ENCODE results near the gene CEP192. TPM values are rescaled to one million over a fixed set of nuclear protein-coding genes. Genes with fewer than 3 reads are reported as not detected.

CEP192 gene
- polyA plus RNA-seq, 1 of the 3 experiments (the other 2 are of a cell fraction): 9.4 TPM

DNA sequence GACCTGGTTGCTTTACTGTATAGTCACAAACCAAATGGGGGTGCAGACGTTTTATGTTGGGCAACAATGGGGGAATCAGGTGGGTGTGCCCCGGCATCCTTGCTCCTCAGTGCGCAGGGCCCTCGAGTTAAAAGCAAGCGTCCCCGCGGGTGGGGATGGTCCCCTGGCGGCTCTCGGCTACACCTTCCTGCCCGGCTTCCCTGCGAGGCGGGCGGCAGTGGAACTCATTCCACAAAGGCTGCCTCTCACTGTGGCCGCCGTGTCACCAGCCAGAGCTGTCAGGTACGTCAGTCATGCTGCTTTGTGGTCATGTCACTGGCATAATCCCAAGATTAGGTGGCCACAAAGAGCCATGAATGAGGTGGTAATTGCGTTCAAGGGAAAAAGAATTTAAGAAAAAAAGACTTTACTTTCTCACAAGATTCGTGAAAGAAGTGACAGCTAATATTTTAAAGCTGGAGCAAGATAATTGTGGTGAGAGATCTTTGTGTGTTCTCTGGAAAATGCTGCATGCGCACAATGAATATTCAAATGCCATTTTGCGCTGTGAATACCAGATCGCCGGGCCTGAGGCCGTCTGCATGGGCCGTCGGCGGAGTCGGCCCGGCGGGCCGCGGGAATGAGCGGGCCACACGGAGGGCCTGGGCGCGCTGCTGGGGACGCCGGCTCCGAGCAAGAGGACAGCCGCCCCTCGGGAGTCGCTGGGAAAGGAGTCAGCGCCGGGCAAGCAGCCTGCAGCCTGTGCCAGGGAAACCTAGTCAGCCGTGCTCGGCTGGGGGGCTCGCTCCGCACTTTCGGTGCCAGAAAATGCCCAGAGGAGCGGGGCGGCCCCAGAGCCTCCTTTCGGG, 145.1 kb downstream of the CEP192 start:
- no peaks in the 10 kb centered on the region; the same call in 1 of the 2 replicates for H3K27me3 ChIP-seq (ENCODE audit: insufficient read depth)
- no peaks in the 10 kb centered on the region for H3K9me2 ChIP-seq
- TF ChIP-seq POLR2AphosphoS5 (IDR thresholded peaks at IDR 0.05; ENCODE audit: low read depth, low read length): no peak
- TF ChIP-seq SIN3A (IDR thresholded peaks at IDR 0.05; ENCODE audit: borderline replicate concordance, low read depth, low read length): no peak
- no peak for TF ChIP-seq EP300 (IDR thresholded peaks at IDR 0.05; ENCODE audit: borderline replicate concordance in 1 of 2, low read depth in 1 of 2, low read length in 1 of 2)
- no peak for TF ChIP-seq GATA2 (CRISPR knock-in tag; IDR thresholded peaks at IDR 0.05)
- TF ChIP-seq RXRA (IDR thresholded peaks at IDR 0.05; ENCODE audit: borderline replicate concordance, low read depth): no peak
- TF ChIP-seq MAX (IDR thresholded peaks at IDR 0.05; ENCODE audit: low read depth): no peak
- no peak for TF ChIP-seq NRF1 (IDR thresholded peaks at IDR 0.05; ENCODE audit: low read depth, low read length)
- TF ChIP-seq GABPA (IDR thresholded peaks at IDR 0.05; ENCODE audit: low read depth): no peak
- TF ChIP-seq EZH2phosphoT487 (IDR thresholded peaks at IDR 0.05; ENCODE audit: borderline replicate concordance, low read depth): no peak
- no peak for TF ChIP-seq JUND (IDR thresholded peaks at IDR 0.05)
- no peak for TF ChIP-seq SMC3 (IDR thresholded peaks at IDR 0.05; ENCODE audit: low read depth, low read length)
- TF ChIP-seq CHD2 (IDR thresholded peaks at IDR 0.05; ENCODE audit: low read length, partially characterized antibody): no peak
- no peak for TF ChIP-seq FOXM1 (IDR thresholded peaks at IDR 0.05; ENCODE audit: low read depth)
- TF ChIP-seq TEAD4 (IDR thresholded peaks at IDR 0.05; ENCODE audit: borderline replicate concordance, insufficient read depth): no peak
- TF ChIP-seq YY1 (IDR thresholded peaks at IDR 0.05; ENCODE audit: low read depth): no peak
- TF ChIP-seq, protein P1, sequence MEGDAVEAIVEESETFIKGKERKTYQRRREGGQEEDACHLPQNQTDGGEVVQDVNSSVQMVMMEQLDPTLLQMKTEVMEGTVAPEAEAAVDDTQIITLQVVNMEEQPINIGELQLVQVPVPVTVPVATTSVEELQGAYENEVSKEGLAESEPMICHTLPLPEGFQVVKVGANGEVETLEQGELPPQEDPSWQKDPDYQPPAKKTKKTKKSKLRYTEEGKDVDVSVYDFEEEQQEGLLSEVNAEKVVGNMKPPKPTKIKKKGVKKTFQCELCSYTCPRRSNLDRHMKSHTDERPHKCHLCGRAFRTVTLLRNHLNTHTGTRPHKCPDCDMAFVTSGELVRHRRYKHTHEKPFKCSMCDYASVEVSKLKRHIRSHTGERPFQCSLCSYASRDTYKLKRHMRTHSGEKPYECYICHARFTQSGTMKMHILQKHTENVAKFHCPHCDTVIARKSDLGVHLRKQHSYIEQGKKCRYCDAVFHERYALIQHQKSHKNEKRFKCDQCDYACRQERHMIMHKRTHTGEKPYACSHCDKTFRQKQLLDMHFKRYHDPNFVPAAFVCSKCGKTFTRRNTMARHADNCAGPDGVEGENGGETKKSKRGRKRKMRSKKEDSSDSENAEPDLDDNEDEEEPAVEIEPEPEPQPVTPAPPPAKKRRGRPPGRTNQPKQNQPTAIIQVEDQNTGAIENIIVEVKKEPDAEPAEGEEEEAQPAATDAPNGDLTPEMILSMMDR (IDR thresholded peaks at IDR 0.05): no peak
- H3K79me2 ChIP-seq (ENCODE audit: insufficient read depth): no peaks in the 10 kb centered on the region
- no peak overlapping the region for H3K27ac ChIP-seq (ENCODE audit: low read depth in 2 of 2, low read length in 1 of 2)
- ChIA-PET CTCF (interaction anchor here (1.3 kb wide), 1 partner anchor 23 kb away, joined by 5 read pairs; no protein-coding TSS in a partner anchor), POLR2A (no interaction called here)
- peak overlapping the region; percentile 87; the same call in 1 of the 2 replicates for H2AFZ ChIP-seq (ENCODE audit: low read depth)
- H3F3A ChIP-seq (replicated peaks; ENCODE audit: insufficient read depth): no peaks in the 10 kb centered on the region
- H3K4me1 ChIP-seq (ENCODE audit: control insufficient read depth in 1 of 2, insufficient read depth in 2 of 2, low read depth in 1 of 2, low read length in 1 of 2): peaks cover 0 to 9% of the 10 kb centered on the region in 2 experiments; a peak in 1 of 4 replicates
- no peaks in the 10 kb centered on the region for H3K36me3 ChIP-seq (replicated peaks in 1 of 2; ENCODE audit: control insufficient read depth in 1 of 2, insufficient read depth in 2 of 2, low read length in 1 of 2)
- 73% methylated on average over 17 of the region's 51 CpGs for WGBS (ENCODE audit: low lambda C conversion rate)
- no peaks in the 10 kb centered on the region for H3K9me3 ChIP-seq
- H4K20me1 ChIP-seq (ENCODE audit: insufficient read depth): no peaks in the 10 kb centered on the region
- peak; percentile 82 for DNase-seq
- H3K4me2 ChIP-seq: peak overlapping the region; percentile 89
- H3K4me3 ChIP-seq (ENCODE audit: low read depth in 2 of 2, low read length in 1 of 2): peak overlapping the region; percentile 50 to 58
- H3K9ac ChIP-seq: no peak overlapping the region

All from SK-N-SH (cell line).